HCT116 (cell line): Measurements from ENCODE around the gene PANK4. TPM values are rescaled to one million over a fixed set of nuclear protein-coding genes. Genes with fewer than 3 reads are reported as not detected.
A peak's percentile ranks its signal among the peaks of the same experiment; 100 is the strongest.

Source experiments
- ATAC-seq: fragments of 200-7000 bp; cut with Tn5 transposase; 2 replicates; pipeline ENCODE4 v1.9.1; 2020; ENCODE audit warnings: mild to moderate bottlenecking, moderate library complexity
- BruUV-seq: library from RNA; stranded (reverse); fragments of 400-500 nt; replicated peaks from 2 replicates; lab custom pipeline; 2021; lab: Mats Ljungman, UMichigan
- CTCF ChIA-PET: fragments of 300-600 bp; sonication (Branson Sonifier 250); formaldehyde crosslinking; loops from one replicate; lab custom pipeline; 2021; ENCODE audit warnings: antibody characterized with exemption; lab: Charles Lee
- POLR2A ChIA-PET: fragments of 300-600, 350-600 bp; sonication (Branson Sonifier 250); formaldehyde crosslinking; loops from one replicate; lab custom pipeline; 2021; ENCODE audit warnings: antibody characterized with exemption; lab: Charles Lee
- RAD21 ChIA-PET, 2 experiments: fragments of 300-600 bp; sonication (Branson Sonifier 250); formaldehyde crosslinking; loops; one replicate each; lab custom pipeline; 2023; ENCODE audit warnings: low total read pairs in 2 of 2; ENCODE audit not compliant: uncharacterized antibody in 2 of 2, unreplicated experiment in 2 of 2, low non-redundant PET in 1 of 2; lab: Charles Lee
- DNase-seq: peaks from one replicate; pipeline ENCODE4 v3.0.0-alpha.2; 2010; ENCODE audit warnings: low read depth, low spot score
- H2AFZ ChIP-seq: fragments of 200-600 bp; shearing (Covaris generic), sonication (generic); 2 replicates; pipeline ENCODE4 v1.6.1; 2017; ENCODE audit warnings: low read depth, mixed run types, mixed read lengths, antibody characterized with exemption, low read length; ENCODE audit not compliant: poor library complexity, severe bottlenecking
- H3K27ac ChIP-seq: 2 replicates; pipeline ENCODE4 v1.5.1; 2012; ENCODE audit warnings: low read depth, low read length
- H3K27me3 ChIP-seq: fragments of 200-600 bp; sonication (generic); 2 replicates; pipeline ENCODE4 v1.6.1; 2016; ENCODE audit warnings: mixed run types, low read length, mixed read lengths; ENCODE audit not compliant: insufficient read depth
- H3K36me3 ChIP-seq, 2 experiments: fragments of 200-500 bp in 1 of 2; fragments of 200-600 bp in 1 of 2; sonication (Bioruptor generic) in 1 of 2; sonication (generic) in 1 of 2; 2 replicates each; pipeline versions ENCODE4 v1.5.1 to v1.6.1; 2014 to 2016; ENCODE audit warnings: low read length in 2 of 2, inconsistent platforms in 1 of 2, mixed read lengths in 1 of 2, mixed run types in 1 of 2; ENCODE audit not compliant: insufficient read depth in 2 of 2, control insufficient read depth in 1 of 2
- H3K4me1 ChIP-seq, 2 experiments: fragments of 200-600 bp in 1 of 2; sonication (generic) in 1 of 2; 2 replicates each; pipeline versions ENCODE4 v1.5.1 to v1.6.1; 2012 to 2017; ENCODE audit warnings: low read length in 2 of 2, inconsistent platforms in 1 of 2, mild to moderate bottlenecking in 1 of 2, mixed read lengths in 1 of 2, mixed run types in 1 of 2, moderate library complexity in 1 of 2; ENCODE audit not compliant: insufficient read depth in 2 of 2, control insufficient read depth in 1 of 2
- H3K4me2 ChIP-seq: fragments of 200-600 bp; sonication (generic); 2 replicates; pipeline ENCODE4 v1.6.1; 2017; ENCODE audit warnings: mixed run types, low read length, mixed read lengths
- H3K4me3 ChIP-seq, 2 experiments: fragments of 200-600 bp in 1 of 2; sonication (generic) in 1 of 2; replicated peaks in 1 of 2; 2 replicates each; pipeline ENCODE4 v1.5.1; 2011 to 2016; ENCODE audit warnings: low read length in 2 of 2, control low read depth in 1 of 2, low read depth in 1 of 2, mild to moderate bottlenecking in 1 of 2, mixed read lengths in 1 of 2, mixed run types in 1 of 2
- H3K79me2 ChIP-seq: fragments of 200-600 bp; sonication (generic); 2 replicates; pipeline ENCODE4 v1.6.1; 2017; ENCODE audit warnings: mild to moderate bottlenecking, mixed run types, low read length, moderate library complexity, mixed read lengths; ENCODE audit not compliant: insufficient read depth
- H3K9ac ChIP-seq: fragments of 200-600 bp; sonication (generic); 2 replicates; pipeline ENCODE4 v1.6.1; 2016; ENCODE audit warnings: low read length, mixed read lengths
- H3K9me2 ChIP-seq: fragments of 200-600 bp; sonication (generic), shearing (Covaris generic); 2 replicates; pipeline ENCODE4 v1.6.1; 2017; ENCODE audit warnings: mixed run types, mild to moderate bottlenecking, moderate library complexity; ENCODE audit not compliant: insufficient read depth
- H3K9me3 ChIP-seq, 2 experiments: fragments of 200-500 bp in 1 of 2; fragments of 200-600 bp in 1 of 2; sonication (Bioruptor generic) in 1 of 2; sonication (generic) in 1 of 2; 2 replicates each; pipeline ENCODE4 v1.6.1; 2014 to 2017; ENCODE audit warnings: low read length in 2 of 2, mixed read lengths in 2 of 2, inconsistent platforms in 1 of 2, low read depth in 1 of 2, mild to moderate bottlenecking in 1 of 2, mixed run types in 1 of 2, moderate library complexity in 1 of 2; ENCODE audit not compliant: control insufficient read depth in 1 of 2, insufficient read depth in 1 of 2
- H4K20me1 ChIP-seq: fragments of 200-600 bp; sonication (generic), shearing (Covaris generic); 2 replicates; pipeline ENCODE4 v1.6.1; 2017; ENCODE audit warnings: mixed run types, mild to moderate bottlenecking, moderate library complexity; ENCODE audit not compliant: insufficient read depth
- ATF3 ChIP-seq: IDR thresholded peaks from 2 replicates; pipeline ENCODE4 v1.6.1; 2012
- EZH2phosphoT487 ChIP-seq: fragments of 200-600 bp; IDR thresholded peaks from 2 replicates; pipeline ENCODE4 v1.6.1; 2018; ENCODE audit warnings: antibody characterized with exemption, borderline replicate concordance
- JUND ChIP-seq: IDR thresholded peaks from 2 replicates; pipeline ENCODE4 v1.6.1; 2012
- POLR2A ChIP-seq: IDR thresholded peaks from 2 replicates; pipeline ENCODE4 v1.7.0; 2011; ENCODE audit warnings: borderline replicate concordance; ENCODE audit not compliant: insufficient read depth, insufficient read length; ENCODE audit errors: extremely low read depth
- POLR2AphosphoS5 ChIP-seq: IDR thresholded peaks from 2 replicates; pipeline ENCODE4 v1.6.1; 2011; ENCODE audit warnings: mild to moderate bottlenecking, low read depth, low read length, moderate library complexity
- ZBTB33 ChIP-seq: IDR thresholded peaks from 2 replicates; pipeline ENCODE4 v1.6.1; 2011; ENCODE audit warnings: mild to moderate bottlenecking, low read length, moderate library complexity; ENCODE audit not compliant: insufficient replicate concordance; ENCODE audit errors: extremely low read depth
- intact Hi-C: fragments of 100-400 bp; cut with micrococcal nuclease; formaldehyde crosslinking; loops from 2 replicates; pipeline ENCODE4 v1.10.0; 2022
- total RNA-seq: library from RNA; stranded (reverse); gene quantifications from one replicate; pipeline ENCODE4 v1.2.1, GENCODE V29; 2021; ENCODE audit not compliant: unreplicated experiment

PANK4 gene
- total RNA-seq, 1 experiment from 2014 or later, result 38.5 TPM

DNA sequence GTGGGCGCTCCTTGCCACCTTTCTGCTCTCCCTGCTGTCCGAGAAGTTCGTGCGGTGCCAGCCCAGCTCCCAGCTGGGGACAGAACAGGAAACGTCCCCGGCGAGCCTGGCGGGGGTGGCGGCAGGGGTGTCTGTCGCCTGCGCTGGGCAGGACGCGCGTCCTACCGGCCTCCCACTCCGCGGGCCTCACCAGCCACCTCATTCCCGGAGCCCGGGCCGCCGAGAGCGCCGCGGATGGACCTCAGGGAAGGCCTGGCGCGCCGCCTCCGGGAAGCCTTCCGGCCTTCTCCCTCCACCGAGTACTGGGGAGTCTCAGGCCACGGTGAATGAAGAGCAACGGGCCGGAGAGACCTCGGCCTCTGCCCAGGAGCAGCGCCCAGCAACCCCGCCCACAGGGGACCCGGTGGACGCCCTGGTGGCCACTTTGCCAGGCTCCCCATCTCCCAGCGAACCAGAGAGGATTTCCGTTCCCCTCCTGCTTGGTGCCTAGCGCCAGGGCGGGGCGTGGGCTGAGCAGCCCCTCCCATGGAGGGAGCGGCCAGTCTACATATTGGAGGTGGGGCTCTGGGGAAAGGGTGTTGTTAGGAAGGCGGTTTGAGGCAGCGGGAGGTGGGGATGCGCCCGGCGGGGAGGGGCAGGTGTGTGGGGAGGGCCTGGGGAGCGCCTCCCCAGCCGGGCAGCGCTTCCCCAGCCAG is 20.3 kb upstream of the PANK4 start (continued):
- TF ChIP-seq ATF3 (no peak), EZH2phosphoT487 (no peak), POLR2AphosphoS5 (peak; percentile 33; the same call in 1 of the 2 replicates), POLR2A (no peak)

DNA sequence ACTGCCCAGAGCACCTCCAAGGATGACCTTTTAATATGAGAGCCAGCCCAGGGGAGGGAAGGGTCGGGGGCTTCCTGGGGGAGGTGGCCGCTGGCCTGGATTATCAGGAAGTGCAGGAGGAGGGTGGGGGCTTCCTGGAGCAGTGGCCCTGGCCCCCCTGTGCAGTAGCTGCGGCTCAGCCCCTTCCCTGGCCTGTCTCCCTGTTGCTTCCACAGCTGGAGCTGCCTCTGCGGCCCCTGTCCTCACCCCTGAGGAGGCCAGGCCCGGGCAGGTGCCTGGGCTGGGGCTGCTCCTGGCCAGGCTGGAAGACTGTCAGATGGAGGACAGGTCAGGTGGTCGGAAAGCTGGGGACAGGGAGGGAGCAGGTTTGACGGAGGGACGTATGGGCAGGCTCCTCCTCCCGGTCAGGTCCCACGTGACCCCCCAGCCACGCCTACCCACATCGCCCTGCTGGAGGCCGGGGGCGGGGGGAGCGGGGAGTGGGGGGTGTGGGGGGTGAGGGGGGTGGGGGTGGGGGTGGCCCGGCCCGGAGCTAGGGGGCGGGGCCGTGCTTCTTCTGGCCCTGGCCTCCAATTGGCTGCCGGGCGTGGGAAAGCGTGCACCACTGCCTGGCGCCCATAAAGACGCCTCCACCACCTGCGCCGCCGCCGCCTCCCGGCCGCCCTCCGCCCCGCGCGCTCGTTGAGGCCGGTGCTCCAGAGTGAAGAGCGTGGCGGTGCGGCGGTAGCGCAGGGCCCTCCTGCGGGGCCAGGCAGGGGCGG is 19.5 kb upstream of the PANK4 start:
- TF ChIP-seq JUND (no peak), POLR2A (peak; percentile 69), ZBTB33 (peak; percentile 24), POLR2AphosphoS5 (peak; percentile 91), ATF3 (no peak)
- Histone ChIP-seq H2AFZ (no peak overlapping the region), H3K4me3 (peak overlapping the region; percentile 66 to 70), H3K9me3 (no peaks in the 10 kb centered on the region), H3K27ac (peak overlapping the region; percentile 93), H3K27me3 (no peaks in the 10 kb centered on the region), H3K4me1 (peaks cover 24 to 51% of the 10 kb centered on the region in 2 experiments), H3K36me3 (no peaks in the 10 kb centered on the region), H4K20me1 (no peaks in the 10 kb centered on the region), H3K9ac (peak overlapping the region; percentile 82), H3K79me2 (no peaks in the 10 kb centered on the region), H3K4me2 (peak overlapping the region; percentile 97), H3K9me2 (no peaks in the 10 kb centered on the region)
- ATAC-seq (peak; percentile 75), DNase-seq (peak; percentile 82)
- BruUV-seq, result no TSS peak
- ChIA-PET POLR2A (interaction anchor here (0.6 to 1.6 kb wide), 8 partner anchors 11 to 347 kb away, joined by 3 to 13 read pairs (median 3); partner anchors contain the start of genes PANK4 and PEX10), RAD21 (interaction anchor here (0.7 to 1.2 kb wide), 6 partner anchors 16 to 351 kb away, joined by 3 to 5 read pairs (median 4); partner anchors contain the start of genes PANK4 (in 2 of the 2), FAAP20 (in 1 of the 2) and PRXL2B (in 1 of the 2)), CTCF (interaction anchor here (0.9 to 2.4 kb wide), 6 partner anchors 11 to 351 kb away, joined by 3 to 13 read pairs (median 6); partner anchors contain the start of genes FAAP20, PANK4 and PRXL2B)
- intact Hi-C loops, result loop anchor here (2.0 kb wide), 1 partner anchor 97 kb away; no protein-coding TSS in a partner anchor
